AG10803 (cell line): Measurements from ENCODE around the gene CWC25.

ENCODE experiments used
- DNase-seq: peaks from one replicate; pipeline ENCODE4 v3.0.0; 2010; ENCODE audit warnings: low read depth
- H3K4me3 ChIP-seq: 2 replicates; pipeline ENCODE4 v1.5.1; 2011; ENCODE audit warnings: mild to moderate bottlenecking, low read length, control low read depth
- CTCF ChIP-seq: conservative IDR thresholded peaks from 2 replicates; pipeline ENCODE4 v1.5.1; 2011; ENCODE audit warnings: mild to moderate bottlenecking, low read length, control low read depth, inconsistent platforms

CWC25 gene

GRCh38 chr17:38777641-38778250, 47.4 kb downstream of the CWC25 start:
- no peak overlapping the region for H3K4me3 ChIP-seq
- TF ChIP-seq CTCF: no peak
- DNase-seq: no peak

- TF ChIP-seq CTCF: no peak
- no peak for DNase-seq
- H3K4me3 ChIP-seq: no peak overlapping the region
Observed at GRCh38 chr17:38773258-38773657, 51.9 kb downstream of the CWC25 start.

GRCh38 chr17:38768417-38768816, 56.7 kb downstream of the CWC25 start:
- no peak for DNase-seq
- H3K4me3 ChIP-seq: no peak overlapping the region
- TF ChIP-seq CTCF: no peak

- no peak for TF ChIP-seq CTCF
- H3K4me3 ChIP-seq: no peak overlapping the region
- no peak for DNase-seq
Observed at GRCh38 chr17:38766341-38766740, 58.8 kb downstream of the CWC25 start.

GRCh38 chr17:38762231-38762630, 62.9 kb downstream of the CWC25 start:
- H3K4me3 ChIP-seq: no peak overlapping the region
- TF ChIP-seq CTCF: no peak
- DNase-seq: no peak

GRCh38 chr17:38761612-38762011, 63.5 kb downstream of the CWC25 start:
- TF ChIP-seq CTCF: peak; percentile 32
- peak; percentile 22 for DNase-seq
- no peak overlapping the region for H3K4me3 ChIP-seq

GRCh38 chr17:38753071-38753506, 72.0 kb downstream of the CWC25 start:
- H3K4me3 ChIP-seq: peak overlapping the region; percentile 99
- DNase-seq: no peak
- TF ChIP-seq CTCF: no peak
